ENCODE data around the gene CHST5. TPM values are rescaled to one million over a fixed set of nuclear protein-coding genes. Genes with fewer than 3 reads are reported as not detected.

Gene CHST5
- total and polyA plus RNA-seq, 2 of the 13 experiments (the other 11 are each of a cell fraction or from before 2014, with no cell fraction given) = 0.05 TPM; not detected in 1

DNA sequence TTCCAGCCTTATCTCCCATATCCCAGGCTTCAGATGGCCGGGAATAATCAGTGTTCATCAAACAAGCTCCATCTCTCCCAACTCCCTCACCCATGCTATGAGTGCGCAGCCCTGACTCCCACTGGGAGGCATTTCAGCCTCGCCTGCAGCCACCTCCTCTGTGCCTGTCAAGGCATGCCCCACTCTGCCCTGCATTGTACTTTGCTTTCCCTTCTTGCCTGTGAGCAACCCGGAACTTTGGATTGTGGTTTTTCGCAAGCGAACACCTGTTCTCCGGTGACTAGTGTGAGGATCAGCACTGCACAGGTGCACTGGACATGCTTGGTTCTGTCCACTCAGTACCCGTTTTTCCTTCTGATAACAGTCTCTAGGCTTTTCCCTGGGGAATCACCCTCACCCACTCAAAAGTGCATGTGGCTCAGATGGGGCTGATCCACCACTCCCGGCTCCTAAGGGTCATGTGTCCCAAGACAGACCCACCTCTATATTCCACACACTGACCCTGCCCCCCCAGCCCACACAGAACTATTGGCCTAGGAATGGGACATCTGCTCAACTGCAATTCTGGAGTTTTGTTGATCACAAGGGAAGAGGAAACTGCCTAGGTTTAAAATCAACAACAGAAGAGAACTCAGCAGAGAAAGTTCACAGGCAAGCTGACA, 49.8 kb downstream of the CHST5 start (continued):
- TF ChIP-seq, protein P1, sequence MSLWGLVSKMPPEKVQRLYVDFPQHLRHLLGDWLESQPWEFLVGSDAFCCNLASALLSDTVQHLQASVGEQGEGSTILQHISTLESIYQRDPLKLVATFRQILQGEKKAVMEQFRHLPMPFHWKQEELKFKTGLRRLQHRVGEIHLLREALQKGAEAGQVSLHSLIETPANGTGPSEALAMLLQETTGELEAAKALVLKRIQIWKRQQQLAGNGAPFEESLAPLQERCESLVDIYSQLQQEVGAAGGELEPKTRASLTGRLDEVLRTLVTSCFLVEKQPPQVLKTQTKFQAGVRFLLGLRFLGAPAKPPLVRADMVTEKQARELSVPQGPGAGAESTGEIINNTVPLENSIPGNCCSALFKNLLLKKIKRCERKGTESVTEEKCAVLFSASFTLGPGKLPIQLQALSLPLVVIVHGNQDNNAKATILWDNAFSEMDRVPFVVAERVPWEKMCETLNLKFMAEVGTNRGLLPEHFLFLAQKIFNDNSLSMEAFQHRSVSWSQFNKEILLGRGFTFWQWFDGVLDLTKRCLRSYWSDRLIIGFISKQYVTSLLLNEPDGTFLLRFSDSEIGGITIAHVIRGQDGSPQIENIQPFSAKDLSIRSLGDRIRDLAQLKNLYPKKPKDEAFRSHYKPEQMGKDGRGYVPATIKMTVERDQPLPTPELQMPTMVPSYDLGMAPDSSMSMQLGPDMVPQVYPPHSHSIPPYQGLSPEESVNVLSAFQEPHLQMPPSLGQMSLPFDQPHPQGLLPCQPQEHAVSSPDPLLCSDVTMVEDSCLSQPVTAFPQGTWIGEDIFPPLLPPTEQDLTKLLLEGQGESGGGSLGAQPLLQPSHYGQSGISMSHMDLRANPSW (CRISPR knock-in tag; IDR thresholded peaks at IDR 0.05; ENCODE audit: borderline replicate concordance) = no peak
- TF ChIP-seq, protein P2, sequence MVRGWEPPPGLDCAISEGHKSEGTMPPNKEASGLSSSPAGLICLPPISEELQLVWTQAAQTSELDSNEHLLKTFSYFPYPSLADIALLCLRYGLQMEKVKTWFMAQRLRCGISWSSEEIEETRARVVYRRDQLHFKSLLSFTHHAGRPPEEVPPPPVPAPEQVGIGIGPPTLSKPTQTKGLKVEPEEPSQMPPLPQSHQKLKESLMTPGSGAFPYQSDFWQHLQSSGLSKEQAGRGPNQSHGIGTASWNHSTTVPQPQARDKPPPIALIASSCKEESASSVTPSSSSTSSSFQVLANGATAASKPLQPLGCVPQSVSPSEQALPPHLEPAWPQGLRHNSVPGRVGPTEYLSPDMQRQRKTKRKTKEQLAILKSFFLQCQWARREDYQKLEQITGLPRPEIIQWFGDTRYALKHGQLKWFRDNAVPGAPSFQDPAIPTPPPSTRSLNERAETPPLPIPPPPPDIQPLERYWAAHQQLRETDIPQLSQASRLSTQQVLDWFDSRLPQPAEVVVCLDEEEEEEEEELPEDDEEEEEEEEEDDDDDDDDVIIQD (CRISPR knock-in tag; IDR thresholded peaks at IDR 0.05; ENCODE audit: low read depth) = no peak
- TF ChIP-seq MZF1 (CRISPR knock-in tag; IDR thresholded peaks at IDR 0.05; ENCODE audit: borderline replicate concordance) (no peak), NFIB (CRISPR knock-in tag; IDR thresholded peaks at IDR 0.05; ENCODE audit: borderline replicate concordance) (no peak), ZNF501 (CRISPR knock-in tag; IDR thresholded peaks at IDR 0.05) (0 out of 2 replicates have a peak, but pooled peaks have one; percentile 36), SAP130 (CRISPR knock-in tag; IDR thresholded peaks at IDR 0.05; ENCODE audit: low read depth) (peak; percentile 42; the same call in 1 of the 2 replicates), ARID2 (CRISPR knock-in tag; IDR thresholded peaks at IDR 0.05; ENCODE audit: borderline replicate concordance) (no peak), RFX3 (CRISPR knock-in tag; IDR thresholded peaks at IDR 0.05) (no peak), DPF2 (CRISPR knock-in tag; IDR thresholded peaks at IDR 0.05; ENCODE audit: borderline replicate concordance, low read depth) (0 out of 2 replicates have a peak, but pooled peaks have one; percentile 14), ZNF292 (CRISPR knock-in tag; IDR thresholded peaks at IDR 0.05; ENCODE audit: borderline replicate concordance, low read depth) (peak; percentile 54; the same call in 1 of the 2 replicates), NR2F1 (CRISPR knock-in tag; IDR thresholded peaks at IDR 0.05) (no peak), MTA1 (CRISPR knock-in tag; IDR thresholded peaks at IDR 0.05; ENCODE audit: borderline replicate concordance) (0 out of 2 replicates have a peak, but pooled peaks have one; percentile 27)
- TF ChIP-seq, protein P3, sequence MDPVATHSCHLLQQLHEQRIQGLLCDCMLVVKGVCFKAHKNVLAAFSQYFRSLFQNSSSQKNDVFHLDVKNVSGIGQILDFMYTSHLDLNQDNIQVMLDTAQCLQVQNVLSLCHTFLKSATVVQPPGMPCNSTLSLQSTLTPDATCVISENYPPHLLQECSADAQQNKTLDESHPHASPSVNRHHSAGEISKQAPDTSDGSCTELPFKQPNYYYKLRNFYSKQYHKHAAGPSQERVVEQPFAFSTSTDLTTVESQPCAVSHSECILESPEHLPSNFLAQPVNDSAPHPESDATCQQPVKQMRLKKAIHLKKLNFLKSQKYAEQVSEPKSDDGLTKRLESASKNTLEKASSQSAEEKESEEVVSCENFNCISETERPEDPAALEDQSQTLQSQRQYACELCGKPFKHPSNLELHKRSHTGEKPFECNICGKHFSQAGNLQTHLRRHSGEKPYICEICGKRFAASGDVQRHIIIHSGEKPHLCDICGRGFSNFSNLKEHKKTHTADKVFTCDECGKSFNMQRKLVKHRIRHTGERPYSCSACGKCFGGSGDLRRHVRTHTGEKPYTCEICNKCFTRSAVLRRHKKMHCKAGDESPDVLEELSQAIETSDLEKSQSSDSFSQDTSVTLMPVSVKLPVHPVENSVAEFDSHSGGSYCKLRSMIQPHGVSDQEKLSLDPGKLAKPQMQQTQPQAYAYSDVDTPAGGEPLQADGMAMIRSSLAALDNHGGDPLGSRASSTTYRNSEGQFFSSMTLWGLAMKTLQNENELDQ (CRISPR knock-in tag; IDR thresholded peaks at IDR 0.05; ENCODE audit: borderline replicate concordance) = no peak

Measured in HepG2 (cell line).